ENCODE data around the gene ISG20. TPM values are rescaled to one million over a fixed set of nuclear protein-coding genes. Genes with fewer than 3 reads are reported as not detected.

The ISG20 gene
- 0.31 TPM for total RNA-seq

GRCh38 chr15:88638626-88639372 lies at the start of gene ISG20:
ISG20 (plus strand) TSS chr15:88639016; CDS start chr15:88639367, 351 bp downstream.

GRCh38 chr15:88620995-88621772 lies 17.6 kb upstream of the ISG20 start, which contains the start of gene AEN:
AEN (plus strand) TSS chr15:88621340; CDS start chr15:88626210, 4,870 bp downstream.

Small RNAs within 50 kb of the gene (small RNA-seq; reads per million reads assigned to genes)
- gene MIR1179 (ENCODE audit: low replicate concordance) (2.8 reads per million, percentile 83 among the genes with 10 or more reads in this experiment), gene MIR7-2 (ENCODE audit: low replicate concordance) (2.7 reads per million, percentile 83 among the genes with 10 or more reads in this experiment)

Other genes with a start within 250 kb of the ISG20 start
- 21.3 TPM for gene MRPL46, start 171.6 kb upstream of the ISG20 start, total RNA-seq
- gene MRPS11, start 171.3 kb upstream of the ISG20 start, total RNA-seq, result 24.4 TPM
- 20.7 TPM for gene DET1, start 92.3 kb upstream of the ISG20 start, total RNA-seq
- 4.7 TPM for gene AEN, start 17.7 kb upstream of the ISG20 start, total RNA-seq
- 0.31 TPM for gene ACAN, start 164.4 kb downstream of the ISG20 start, total RNA-seq

Measured in parietal lobe (tissue), 2 donors.